Stimulated activated naive B cell treated with anti-CD40 and anti-IgM and Interleukin-4, amounts not matched to agents 10 μg/mL and 1 μg/mL and 100 μg/mL, for 72 hours (primary cell): ENCODE data around the gene TOR3A.
"Not testable (repeated sequence)": the region's sequence is repeated elsewhere in the genome, so short reads cannot be mapped to it uniquely, and the experiment has no call there.

Experiments
- ATAC-seq, 2 donors: fragments of 150-1000 bp; cut with Tn5 transposase; replicated peaks; 2 replicates each; pipeline ENCODE4 v1.10.0; 2021; ENCODE audit warnings: moderate library complexity in 1 of 2
- DNase-seq: peaks from one replicate; pipeline ENCODE4 v3.0.0; 2021
- H3K27ac Mint-ChIP-seq: one replicate; pipeline ENCODE4 v1.8.0; 2022; ENCODE audit warnings: mild to moderate bottlenecking, mixed read lengths
- H3K27me3 Mint-ChIP-seq, 2 donors: one replicate each; pipeline ENCODE4 v1.8.0; 2022; ENCODE audit warnings: mixed read lengths in 2 of 2
- H3K36me3 Mint-ChIP-seq, 2 donors: one replicate each; pipeline ENCODE4 v1.8.0; 2022; ENCODE audit warnings: mixed read lengths in 2 of 2, mild to moderate bottlenecking in 1 of 2
- H3K4me1 Mint-ChIP-seq, 2 donors: one replicate each; pipeline ENCODE4 v1.8.0; 2022; ENCODE audit warnings: mixed read lengths in 2 of 2, mild to moderate bottlenecking in 1 of 2
- H3K4me3 Mint-ChIP-seq, 2 donors: one replicate each; pipeline ENCODE4 v1.8.0; 2022; ENCODE audit warnings: mild to moderate bottlenecking in 2 of 2, mixed read lengths in 2 of 2, moderate library complexity in 1 of 2
- H3K9me3 Mint-ChIP-seq, 2 donors: one replicate each; pipeline ENCODE4 v1.8.0; 2022; ENCODE audit warnings: mixed read lengths in 2 of 2, mild to moderate bottlenecking in 1 of 2

TOR3A gene, protein sequence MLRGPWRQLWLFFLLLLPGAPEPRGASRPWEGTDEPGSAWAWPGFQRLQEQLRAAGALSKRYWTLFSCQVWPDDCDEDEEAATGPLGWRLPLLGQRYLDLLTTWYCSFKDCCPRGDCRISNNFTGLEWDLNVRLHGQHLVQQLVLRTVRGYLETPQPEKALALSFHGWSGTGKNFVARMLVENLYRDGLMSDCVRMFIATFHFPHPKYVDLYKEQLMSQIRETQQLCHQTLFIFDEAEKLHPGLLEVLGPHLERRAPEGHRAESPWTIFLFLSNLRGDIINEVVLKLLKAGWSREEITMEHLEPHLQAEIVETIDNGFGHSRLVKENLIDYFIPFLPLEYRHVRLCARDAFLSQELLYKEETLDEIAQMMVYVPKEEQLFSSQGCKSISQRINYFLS

DNA sequence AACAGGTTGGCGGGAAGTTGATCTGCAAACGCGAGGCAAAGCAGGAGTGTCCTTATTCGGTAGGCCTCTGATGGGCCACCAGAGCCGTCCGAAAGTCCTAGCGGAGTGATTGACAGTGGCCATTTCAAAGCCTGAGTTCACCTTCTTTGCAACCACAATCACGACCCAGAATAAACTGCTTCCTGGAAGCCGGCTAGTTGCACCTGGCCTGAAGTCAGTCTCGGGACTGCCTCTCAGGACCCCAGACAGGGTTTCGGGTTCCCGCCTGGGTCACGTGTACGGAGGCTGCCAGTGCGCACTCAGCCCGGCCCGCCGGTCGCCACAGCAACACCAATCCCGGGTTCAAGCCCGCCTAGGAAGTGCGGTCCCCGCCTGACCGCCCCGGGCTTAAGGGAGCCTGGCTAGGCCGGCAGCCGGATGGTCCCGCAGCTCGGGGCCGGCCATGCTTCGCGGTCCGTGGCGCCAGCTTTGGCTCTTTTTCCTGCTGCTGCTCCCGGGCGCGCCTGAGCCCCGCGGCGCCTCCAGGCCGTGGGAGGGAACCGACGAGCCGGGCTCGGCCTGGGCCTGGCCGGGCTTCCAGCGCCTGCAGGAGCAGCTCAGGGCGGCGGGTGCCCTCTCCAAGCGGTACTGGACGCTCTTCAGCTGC lies at the start of gene TOR3A:
Gene TOR3A, plus strand, starts transcription at position 384 of the 646 bp plus-strand sequence. Its CDS starts 59 bp downstream, at position 443.
- peaks cover 20 to 31% of the 10 kb centered on the region in 2 donors for H3K4me1 Mint-ChIP-seq
- ATAC-seq: peak; percentile 89 to 91

DNA sequence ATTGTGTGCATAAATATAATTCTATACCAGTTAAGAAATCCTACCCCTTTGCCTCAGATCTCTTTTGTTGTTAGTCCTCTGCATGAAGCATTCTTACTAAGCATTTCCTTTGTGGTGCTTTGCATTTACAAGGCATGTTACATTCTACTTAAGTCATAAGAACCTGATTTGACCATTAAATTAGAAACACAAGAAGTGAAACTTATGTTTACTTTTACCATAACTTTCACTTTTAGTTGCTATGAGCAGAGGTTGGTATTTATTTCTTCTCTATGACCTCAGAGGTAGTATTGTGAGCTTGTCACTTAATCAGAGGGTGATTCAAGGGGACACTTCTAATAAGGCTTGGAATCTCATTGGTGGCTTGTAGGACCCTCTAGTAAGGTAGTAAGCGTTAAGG lies 47.1 kb upstream of the TOR3A start:
- H3K36me3 Mint-ChIP-seq: peaks cover 0 to 3% of the 10 kb centered on the region in 2 donors
- H3K4me3 Mint-ChIP-seq: peak overlapping the region; percentile 46 to 62
- no peaks in the 10 kb centered on the region for H3K27me3 Mint-ChIP-seq
- no peaks in the 10 kb centered on the region for H3K9me3 Mint-ChIP-seq
- peaks cover 52 to 80% of the 10 kb centered on the region in 2 donors for H3K4me1 Mint-ChIP-seq
- no peak for DNase-seq
- H3K27ac Mint-ChIP-seq: peak overlapping the region; percentile 90
- ATAC-seq: peak; percentile 93 to 97

More for the DNA sequence above, at the start of gene TOR3A:
- Mint-ChIP-seq H3K36me3 (peaks cover 12 to 20% of the 10 kb centered on the region in 2 donors), H3K27me3 (no peaks in the 10 kb centered on the region), H3K9me3 (no peaks in the 10 kb centered on the region), H3K4me3 (peak within 1 kb of the TSS; percentile 98 to 99), H3K27ac (peak within 1 kb of the TSS; percentile 99)
- DNase-seq: peak; percentile 91

DNA sequence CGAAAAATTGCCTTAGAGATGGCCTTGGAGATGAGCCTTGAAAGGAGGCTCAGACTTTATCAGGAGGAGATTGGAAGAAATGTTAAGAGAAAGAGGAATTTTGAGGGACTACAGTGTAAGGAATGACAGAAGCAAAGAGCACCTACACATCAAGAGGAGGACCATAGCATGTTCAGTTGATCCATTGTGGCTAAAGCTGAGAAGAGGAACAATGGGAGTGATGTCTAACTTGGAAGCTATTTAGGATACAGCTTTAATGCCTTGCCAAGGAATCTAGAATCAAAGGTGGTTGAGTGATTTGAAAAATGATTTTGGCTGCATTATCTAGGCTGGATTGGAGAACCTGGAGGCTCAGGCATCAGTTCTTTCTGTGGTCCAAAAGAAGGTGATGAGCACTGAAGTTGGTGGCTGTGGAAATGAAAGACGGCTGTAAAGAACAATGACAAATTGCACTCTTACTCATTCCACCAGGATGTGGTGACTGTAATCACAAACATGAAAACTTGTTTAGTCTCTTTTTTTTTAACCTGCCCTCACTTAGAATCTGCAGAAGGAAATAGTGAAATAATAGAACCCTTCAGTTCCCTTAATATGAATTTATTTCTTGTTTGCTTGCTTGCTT lies 44.9 kb upstream of the TOR3A start:
- no peak overlapping the region for H3K27ac Mint-ChIP-seq
- no peak overlapping the region for H3K4me3 Mint-ChIP-seq
- peaks cover 3% of the 10 kb centered on the region in 2 donors for H3K36me3 Mint-ChIP-seq
- no peaks in the 10 kb centered on the region for H3K27me3 Mint-ChIP-seq
- no peak for DNase-seq
- no peaks in the 10 kb centered on the region for H3K9me3 Mint-ChIP-seq
- H3K4me1 Mint-ChIP-seq: peaks cover 39 to 57% of the 10 kb centered on the region in 2 donors
- ATAC-seq: peak; percentile 29 to 35

DNA sequence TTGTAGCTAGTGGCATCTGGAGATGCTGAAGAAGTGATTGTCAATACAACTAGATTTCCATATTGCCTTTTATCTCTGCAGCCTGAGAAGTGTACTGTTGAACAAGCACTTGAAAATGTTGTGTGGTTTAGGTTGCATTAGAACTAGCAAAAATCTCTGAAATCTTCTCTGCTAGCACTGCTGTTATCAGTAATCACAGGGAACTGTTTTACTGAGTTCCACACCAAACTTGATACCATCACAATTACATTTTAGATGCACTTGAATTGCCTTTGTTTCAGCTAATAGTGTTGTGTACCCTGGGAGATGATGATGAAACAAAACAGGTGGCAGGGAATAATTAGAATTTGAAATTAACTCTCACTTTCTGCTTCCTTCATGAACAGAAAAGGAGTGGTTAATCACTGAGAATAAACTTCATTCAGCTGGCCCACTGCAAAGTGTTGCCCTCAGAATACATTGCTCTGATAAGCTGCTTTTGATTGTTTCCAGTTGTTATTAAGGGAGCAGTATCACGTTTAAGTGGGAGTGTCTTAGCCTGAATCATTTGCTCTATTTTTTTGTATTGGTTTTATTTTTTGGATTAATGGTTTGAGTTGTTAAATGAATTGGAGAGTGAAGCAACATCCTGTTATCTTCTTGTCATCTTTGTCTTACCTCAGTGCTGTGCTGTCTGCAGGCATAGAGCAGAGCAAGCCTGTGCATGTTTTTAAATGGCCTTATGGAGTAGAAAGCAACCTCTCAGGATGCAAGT lies 43.2 kb upstream of the TOR3A start:
- peaks cover 41 to 58% of the 10 kb centered on the region in 2 donors for H3K4me1 Mint-ChIP-seq
- no peaks in the 10 kb centered on the region for H3K9me3 Mint-ChIP-seq
- no peaks in the 10 kb centered on the region for H3K27me3 Mint-ChIP-seq
- H3K36me3 Mint-ChIP-seq: peaks cover 3 to 6% of the 10 kb centered on the region in 2 donors
- peak overlapping the region; percentile 84 for H3K27ac Mint-ChIP-seq
- no peak overlapping the region for H3K4me3 Mint-ChIP-seq
- ATAC-seq (no peak), DNase-seq (no peak)

DNA sequence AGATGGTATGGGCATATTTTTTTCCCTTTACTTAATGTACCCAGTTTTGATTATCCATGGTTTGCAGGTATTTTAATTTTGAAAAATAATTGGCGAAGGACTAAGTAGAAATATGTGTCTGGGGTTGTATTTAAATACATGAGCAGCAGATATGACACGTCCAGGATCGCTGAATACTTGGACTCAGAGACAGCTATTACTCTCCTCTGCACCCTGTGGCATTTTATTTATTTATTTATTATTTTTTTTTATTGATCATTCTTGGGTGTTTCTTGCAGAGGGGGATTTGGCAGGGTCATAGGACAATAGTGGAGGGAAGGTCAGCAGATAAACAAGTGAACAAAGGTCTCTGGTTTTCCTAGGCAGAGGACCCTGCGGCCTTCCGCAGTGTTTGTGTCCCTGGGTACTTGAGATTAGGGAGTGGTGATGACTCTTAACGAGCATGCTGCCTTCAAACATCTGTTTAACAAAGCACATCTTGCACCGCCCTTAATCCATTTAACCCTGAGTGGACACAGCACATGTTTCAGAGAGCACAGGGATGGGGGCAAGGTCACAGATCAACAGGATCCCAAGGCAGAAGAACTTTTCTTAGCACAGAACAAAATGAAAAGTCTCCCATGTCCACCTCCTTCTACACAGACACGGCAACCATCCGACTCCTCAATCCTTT lies 42.2 kb upstream of the TOR3A start:
- H3K4me3 Mint-ChIP-seq, H3K27me3 Mint-ChIP-seq, H3K27ac Mint-ChIP-seq, ATAC-seq, H3K9me3 Mint-ChIP-seq, DNase-seq: not testable (repeated sequence)
- Mint-ChIP-seq H3K36me3 (peaks cover 5 to 13% of the 10 kb centered on the region in 2 donors), H3K4me1 (peaks cover 35 to 52% of the 10 kb centered on the region in 2 donors)

DNA sequence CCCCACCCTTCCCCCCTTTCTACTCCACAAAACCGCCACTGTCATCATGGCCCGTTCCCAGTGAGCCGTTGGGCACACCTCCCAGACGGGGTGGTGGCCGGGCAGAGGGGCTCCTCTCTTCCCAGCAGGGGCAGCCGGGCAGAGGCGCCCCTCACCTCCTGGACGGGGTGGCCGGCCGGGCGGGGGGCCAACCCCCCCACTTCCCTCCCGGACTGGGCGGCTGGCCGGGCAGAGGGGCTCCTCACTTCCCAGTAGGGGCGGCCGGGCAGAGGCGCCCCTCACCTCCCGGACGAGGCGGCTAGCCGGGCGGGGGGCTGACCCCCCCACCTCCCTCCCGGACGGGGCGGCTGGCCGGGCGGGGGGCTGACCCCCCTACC lies 41.7 kb upstream of the TOR3A start:
- not testable (repeated sequence) for DNase-seq, H3K9me3 Mint-ChIP-seq, ATAC-seq, H3K27ac Mint-ChIP-seq, H3K27me3 Mint-ChIP-seq, H3K4me3 Mint-ChIP-seq
- Mint-ChIP-seq H3K4me1 (peaks cover 30 to 47% of the 10 kb centered on the region in 2 donors), H3K36me3 (peaks cover 6 to 14% of the 10 kb centered on the region in 2 donors)

DNA sequence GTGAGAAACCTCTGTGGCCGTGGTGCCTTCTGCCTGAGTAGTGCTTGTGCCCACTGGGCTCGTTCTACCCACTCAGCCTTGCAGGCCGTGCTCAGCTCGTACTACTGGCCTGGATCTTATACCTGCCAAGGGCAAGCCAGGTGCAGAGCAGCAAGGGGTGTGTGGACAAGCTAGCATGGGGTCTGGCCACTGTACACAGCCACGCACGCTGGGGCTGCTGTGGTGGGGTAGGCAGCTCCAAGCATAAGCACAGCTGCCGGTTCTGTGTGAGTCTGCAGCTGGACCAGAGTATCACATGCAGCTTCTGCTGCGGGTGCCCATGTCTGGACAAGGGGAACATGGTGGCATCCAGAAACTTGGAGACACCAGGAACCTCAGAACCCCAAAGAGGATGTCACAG lies 39.8 kb upstream of the TOR3A start:
- Mint-ChIP-seq H3K27me3 (no peaks in the 10 kb centered on the region), H3K36me3 (peaks cover 9 to 18% of the 10 kb centered on the region in 2 donors), H3K27ac (no peak overlapping the region), H3K9me3 (no peaks in the 10 kb centered on the region), H3K4me3 (no peak overlapping the region), H3K4me1 (peaks cover 15 to 33% of the 10 kb centered on the region in 2 donors)
- ATAC-seq: no peak
- no peak for DNase-seq

DNA sequence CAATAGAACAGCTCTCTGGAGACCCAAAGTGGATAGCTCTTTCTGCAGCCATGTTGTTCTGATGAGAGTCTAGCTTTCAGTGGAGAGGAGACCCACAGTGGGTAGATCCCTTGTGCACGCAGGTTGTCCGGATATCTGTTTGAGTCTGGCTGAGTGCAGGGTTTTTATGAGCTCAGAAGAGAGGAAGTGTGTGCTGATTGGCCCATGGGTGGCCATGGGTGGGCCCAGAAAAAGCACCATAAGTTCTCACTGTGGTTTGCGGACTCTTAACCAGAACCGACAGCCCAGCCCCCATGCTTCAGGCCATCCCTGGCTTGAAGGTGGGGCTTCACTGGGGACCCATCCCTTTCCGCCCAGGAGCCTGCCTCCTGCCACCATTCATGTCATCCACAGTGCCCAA lies 39.2 kb upstream of the TOR3A start:
- H3K27ac Mint-ChIP-seq: no peak overlapping the region
- ATAC-seq: no peak

DNA sequence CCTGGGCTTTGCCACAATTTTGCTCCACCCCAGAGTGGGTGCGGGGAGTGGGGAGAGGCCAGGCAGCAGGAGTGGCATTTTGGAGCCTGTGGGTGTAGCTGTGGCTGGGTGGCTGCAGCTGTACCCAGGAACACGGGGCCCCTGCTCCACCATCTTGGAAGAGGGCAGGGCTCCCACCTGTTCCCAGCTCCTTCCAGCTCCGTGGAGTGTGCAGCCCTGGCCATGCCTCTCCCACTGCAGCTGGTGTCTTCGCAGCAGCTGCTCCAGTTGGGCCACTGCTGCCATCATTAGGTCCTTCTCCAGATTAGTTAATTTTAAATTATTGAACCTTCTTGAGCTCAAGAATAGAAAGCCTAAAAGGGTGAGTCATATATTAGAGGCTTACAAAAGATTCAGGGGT lies 38.6 kb upstream of the TOR3A start:
- peaks cover 18 to 35% of the 10 kb centered on the region in 2 donors for H3K4me1 Mint-ChIP-seq
- peaks cover 11 to 25% of the 10 kb centered on the region in 2 donors for H3K36me3 Mint-ChIP-seq
- H3K27ac Mint-ChIP-seq: no peak overlapping the region
- ATAC-seq (no peak), DNase-seq (no peak)
- no peaks in the 10 kb centered on the region for H3K27me3 Mint-ChIP-seq
- H3K9me3 Mint-ChIP-seq: no peaks in the 10 kb centered on the region
- H3K4me3 Mint-ChIP-seq: no peak overlapping the region

More for the DNA sequence above, 39.2 kb upstream of the TOR3A start:
- DNase-seq: no peak
- Mint-ChIP-seq H3K4me3 (no peak overlapping the region), H3K36me3 (peaks cover 10 to 23% of the 10 kb centered on the region in 2 donors), H3K27me3 (no peaks in the 10 kb centered on the region), H3K4me1 (peaks cover 17 to 33% of the 10 kb centered on the region in 2 donors), H3K9me3 (no peaks in the 10 kb centered on the region)

DNA sequence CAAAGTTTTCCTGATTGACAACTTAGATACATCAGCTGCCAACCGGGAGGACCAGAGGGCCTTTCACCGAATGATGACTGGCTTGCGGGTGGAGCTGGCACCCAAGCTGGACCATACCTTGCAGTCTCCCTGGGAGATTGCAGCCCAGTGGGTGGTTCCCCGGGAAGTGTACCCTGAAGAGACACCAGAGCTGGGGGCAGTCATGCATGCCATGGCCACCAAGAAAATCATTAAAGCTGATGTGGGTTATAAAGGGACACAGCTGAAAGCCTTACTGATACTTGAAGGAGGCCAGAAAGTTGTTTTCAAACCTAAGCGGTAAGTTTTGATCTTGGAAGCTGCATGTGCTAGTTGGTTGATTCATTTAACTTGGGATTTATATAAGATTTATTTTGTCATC lies 38.0 kb upstream of the TOR3A start:
- no peak overlapping the region for H3K27ac Mint-ChIP-seq

DNA sequence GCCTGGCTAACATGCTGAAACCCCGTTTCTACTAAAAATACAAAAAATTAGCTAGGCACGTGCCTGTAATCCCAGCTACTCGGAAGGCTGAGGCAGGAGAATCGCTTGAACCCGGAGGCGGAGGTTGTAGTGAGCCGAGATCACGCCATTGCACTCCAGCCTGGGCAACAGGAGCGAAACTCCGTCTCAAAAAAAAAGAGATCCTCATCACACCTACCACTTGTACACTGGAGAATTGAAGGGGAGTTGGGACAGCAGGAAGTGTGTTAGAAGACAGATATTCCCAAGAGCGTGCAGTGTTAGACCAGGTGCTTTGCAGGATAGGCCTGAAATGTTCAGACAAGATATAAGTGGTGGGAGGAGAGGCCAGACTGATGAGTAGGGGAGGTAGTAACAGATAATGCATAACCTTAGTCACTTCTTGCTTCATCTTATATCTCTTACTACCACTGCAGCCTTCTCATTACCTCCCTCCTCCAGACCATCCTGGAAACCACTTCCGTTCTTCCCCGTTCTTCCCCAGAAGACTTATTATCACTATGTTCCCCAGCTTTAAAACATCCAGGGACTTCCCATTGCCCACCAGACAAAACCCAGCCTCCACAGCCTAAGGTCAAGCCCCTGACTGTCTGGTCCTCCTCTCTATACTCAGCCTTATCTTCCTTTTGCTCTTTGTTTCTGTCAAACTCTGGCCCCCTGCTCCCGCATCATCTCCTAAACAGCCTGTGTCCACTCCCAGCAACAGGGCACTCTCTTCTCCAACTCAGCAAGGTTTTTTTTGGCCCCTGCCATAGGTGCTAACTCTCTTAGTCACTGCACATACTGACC lies 34.8 kb upstream of the TOR3A start:
- Mint-ChIP-seq H3K27ac (no peak overlapping the region), H3K27me3 (no peaks in the 10 kb centered on the region), H3K4me3 (no peak overlapping the region), H3K9me3 (no peaks in the 10 kb centered on the region), H3K36me3 (peaks cover 9 to 24% of the 10 kb centered on the region in 2 donors), H3K4me1 (peaks cover 12 to 28% of the 10 kb centered on the region in 2 donors)
- ATAC-seq (no peak), DNase-seq (no peak)

More for the DNA sequence above, 38.0 kb upstream of the TOR3A start:
- DNase-seq (no peak), ATAC-seq (no peak)
- Mint-ChIP-seq H3K36me3 (peaks cover 12 to 24% of the 10 kb centered on the region in 2 donors), H3K27me3 (no peaks in the 10 kb centered on the region), H3K4me3 (no peak overlapping the region), H3K9me3 (no peaks in the 10 kb centered on the region), H3K4me1 (peaks cover 15 to 32% of the 10 kb centered on the region in 2 donors)

DNA sequence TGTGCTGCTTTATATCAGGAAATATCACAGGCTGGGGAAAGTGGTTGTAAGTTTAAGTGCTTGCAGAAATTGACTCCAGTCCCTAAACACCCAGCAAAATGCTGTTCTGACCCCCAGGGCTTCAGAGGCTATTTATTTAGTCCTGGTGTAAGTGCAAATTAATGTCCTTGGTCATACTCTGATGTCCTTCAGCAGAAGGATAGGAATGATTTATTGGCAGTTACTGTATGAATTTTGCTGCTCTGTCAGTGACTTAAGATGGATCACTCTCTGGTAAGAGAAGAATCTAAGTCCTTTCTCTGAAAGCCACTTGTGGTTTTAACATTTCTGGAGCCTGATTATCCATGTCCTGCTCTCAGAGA lies 34.3 kb upstream of the TOR3A start:
- Mint-ChIP-seq H3K27me3 (no peaks in the 10 kb centered on the region), H3K9me3 (no peaks in the 10 kb centered on the region), H3K27ac (no peak overlapping the region), H3K4me1 (peaks cover 12 to 28% of the 10 kb centered on the region in 2 donors), H3K4me3 (no peak overlapping the region), H3K36me3 (peaks cover 9 to 24% of the 10 kb centered on the region in 2 donors)
- ATAC-seq: no peak
- no peak for DNase-seq
